Measurements from ENCODE around the gene GPR137B. TPM values are rescaled to one million over a fixed set of nuclear protein-coding genes. Genes with fewer than 3 reads are reported as not detected.

Gene GPR137B
- total and polyA plus RNA-seq, 2 of the 13 experiments (the other 11 are each of a cell fraction or from before 2014, with no cell fraction given): 0.31 to 0.41 TPM

DNA sequence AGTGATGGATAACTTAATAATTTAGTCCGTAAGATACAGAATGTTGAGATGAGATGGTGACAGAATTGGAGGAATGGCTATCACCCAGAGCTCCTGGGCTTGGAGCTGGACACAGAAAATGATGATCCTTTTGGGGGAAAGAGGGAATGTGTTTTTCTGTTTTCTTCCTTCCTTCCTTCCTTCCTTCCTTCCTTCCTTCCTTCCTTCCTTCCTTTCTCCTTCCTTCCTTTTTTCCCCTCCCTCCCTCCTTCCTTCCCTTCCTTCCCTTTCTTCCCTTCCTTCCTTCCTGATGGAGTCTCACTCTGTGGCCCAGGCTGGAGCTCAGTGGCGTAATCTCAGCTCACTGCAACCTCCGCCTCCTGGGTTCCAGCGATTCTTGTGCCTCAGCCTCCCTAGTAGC, 2.8 kb upstream of the GPR137B start (continued):
- no peak for TF ChIP-seq ZMYM3 (CRISPR knock-in tag; IDR thresholded peaks at IDR 0.05)
- no peak for TF ChIP-seq ZNF235 (CRISPR knock-in tag; IDR thresholded peaks at IDR 0.05; ENCODE audit: borderline replicate concordance)
- no peak for TF ChIP-seq RNF2 (conservative IDR thresholded peaks at IDR 0.05; ENCODE audit: low read depth)
- no peak for TF ChIP-seq POLR2A (IDR thresholded peaks at IDR 0.05; ENCODE audit: insufficient read depth in 1 of 2, low read depth in 2 of 2, low read length in 2 of 2)
- TF ChIP-seq, protein P1, sequence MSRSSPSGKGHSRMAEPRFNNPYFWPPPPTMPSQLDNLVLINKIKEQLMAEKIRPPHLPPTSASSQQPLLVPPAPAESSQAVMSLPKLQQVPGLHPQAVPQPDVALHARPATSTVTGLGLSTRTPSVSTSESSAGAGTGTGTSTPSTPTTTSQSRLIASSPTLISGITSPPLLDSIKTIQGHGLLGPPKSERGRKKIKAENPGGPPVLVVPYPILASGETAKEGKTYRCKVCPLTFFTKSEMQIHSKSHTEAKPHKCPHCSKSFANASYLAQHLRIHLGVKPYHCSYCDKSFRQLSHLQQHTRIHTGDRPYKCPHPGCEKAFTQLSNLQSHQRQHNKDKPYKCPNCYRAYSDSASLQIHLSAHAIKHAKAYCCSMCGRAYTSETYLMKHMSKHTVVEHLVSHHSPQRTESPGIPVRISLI (CRISPR knock-in tag; IDR thresholded peaks at IDR 0.05; ENCODE audit: borderline replicate concordance): no peak
- TF ChIP-seq, protein P2, sequence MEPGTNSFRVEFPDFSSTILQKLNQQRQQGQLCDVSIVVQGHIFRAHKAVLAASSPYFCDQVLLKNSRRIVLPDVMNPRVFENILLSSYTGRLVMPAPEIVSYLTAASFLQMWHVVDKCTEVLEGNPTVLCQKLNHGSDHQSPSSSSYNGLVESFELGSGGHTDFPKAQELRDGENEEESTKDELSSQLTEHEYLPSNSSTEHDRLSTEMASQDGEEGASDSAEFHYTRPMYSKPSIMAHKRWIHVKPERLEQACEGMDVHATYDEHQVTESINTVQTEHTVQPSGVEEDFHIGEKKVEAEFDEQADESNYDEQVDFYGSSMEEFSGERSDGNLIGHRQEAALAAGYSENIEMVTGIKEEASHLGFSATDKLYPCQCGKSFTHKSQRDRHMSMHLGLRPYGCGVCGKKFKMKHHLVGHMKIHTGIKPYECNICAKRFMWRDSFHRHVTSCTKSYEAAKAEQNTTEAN (CRISPR knock-in tag; conservative IDR thresholded peaks at IDR 0.05): no peak
- TF ChIP-seq NCOA5 (CRISPR knock-in tag; IDR thresholded peaks at IDR 0.05): no peak
- TF ChIP-seq NFKBIZ (CRISPR knock-in tag; IDR thresholded peaks at IDR 0.05): no peak
- TF ChIP-seq NFIC (IDR thresholded peaks at IDR 0.05; ENCODE audit: low read length): no peak
- TF ChIP-seq ZNF567 (CRISPR knock-in tag; IDR thresholded peaks at IDR 0.05; ENCODE audit: borderline replicate concordance): no peak

DNA sequence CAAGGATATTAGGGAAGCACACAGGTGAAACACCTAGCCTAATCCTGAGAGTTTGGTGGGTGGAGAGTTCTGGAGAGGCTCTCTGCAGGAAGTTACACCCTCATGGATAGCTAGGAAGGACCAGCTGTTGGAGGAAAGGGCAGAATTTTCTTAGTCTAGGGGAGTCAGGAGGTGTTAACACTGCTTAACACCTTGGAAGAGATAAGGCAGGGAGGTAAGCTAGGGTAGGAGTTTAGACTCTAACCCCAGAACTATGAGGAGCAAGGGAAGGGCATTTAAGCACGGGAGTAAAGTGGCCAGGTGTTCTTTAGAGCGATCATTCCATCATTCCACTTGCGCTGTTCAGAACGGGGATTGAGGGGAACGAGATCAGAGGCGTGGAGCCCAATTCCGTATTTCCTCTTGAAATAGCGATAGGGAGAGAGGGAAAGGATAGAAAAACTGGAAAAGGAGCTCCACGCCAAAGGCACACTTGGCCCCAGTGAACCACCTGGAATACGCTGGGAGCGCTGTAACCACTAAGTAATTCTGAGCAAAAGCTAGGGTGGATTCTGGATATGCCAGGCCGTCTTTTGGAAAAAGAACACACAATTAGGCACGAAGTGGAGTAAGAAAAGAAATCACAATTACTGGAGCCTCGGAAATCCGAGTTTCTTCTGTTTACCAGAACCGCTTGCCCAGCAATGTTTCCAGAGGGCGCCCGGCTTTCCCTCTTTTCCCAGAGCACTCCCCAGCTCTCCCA, 1.5 kb upstream of the GPR137B start:
- H3K36me3 ChIP-seq (replicated peaks in 1 of 2; ENCODE audit: control insufficient read depth in 1 of 2, insufficient read depth in 2 of 2, low read length in 2 of 2): no peaks in the 10 kb centered on the region
- H3K27ac ChIP-seq (ENCODE audit: extremely low read length, insufficient read depth, low read length): no peak overlapping the region
- peaks cover 4 to 54% of the 10 kb centered on the region in 2 experiments; a peak in 4 of 5 replicates for H3K27me3 ChIP-seq (ENCODE audit: control insufficient read depth in 1 of 2, insufficient read depth in 2 of 2, low read length in 2 of 2)
- peak; percentile 90; the same call in 1 of the 2 replicates for TF ChIP-seq EZH2 (conservative IDR thresholded peaks at IDR 0.05; ENCODE audit: low read depth, low read length)
- TF ChIP-seq, protein P3, sequence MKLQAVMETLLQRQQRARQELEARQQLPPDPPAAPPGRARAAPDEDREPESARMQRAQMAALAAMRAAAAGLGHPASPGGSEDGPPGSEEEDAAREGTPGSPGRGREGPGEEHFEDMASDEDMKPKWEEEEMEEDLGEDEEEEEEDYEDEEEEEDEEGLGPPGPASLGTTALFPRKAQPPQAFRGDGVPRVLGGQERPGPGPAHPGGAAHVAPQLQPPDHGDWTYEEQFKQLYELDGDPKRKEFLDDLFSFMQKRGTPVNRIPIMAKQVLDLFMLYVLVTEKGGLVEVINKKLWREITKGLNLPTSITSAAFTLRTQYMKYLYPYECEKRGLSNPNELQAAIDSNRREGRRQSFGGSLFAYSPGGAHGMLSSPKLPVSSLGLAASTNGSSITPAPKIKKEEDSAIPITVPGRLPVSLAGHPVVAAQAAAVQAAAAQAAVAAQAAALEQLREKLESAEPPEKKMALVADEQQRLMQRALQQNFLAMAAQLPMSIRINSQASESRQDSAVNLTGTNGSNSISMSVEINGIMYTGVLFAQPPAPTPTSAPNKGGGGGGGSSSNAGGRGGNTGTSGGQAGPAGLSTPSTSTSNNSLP (IDR thresholded peaks at IDR 0.05; ENCODE audit: low read depth, low read length): no peak
- DNase-seq (ENCODE audit: low spot score) (no peak), FAIRE-seq (no peak), ATAC-seq (no peak; the same call in 2 of the 3 replicates)
- H3K79me2 ChIP-seq (ENCODE audit: insufficient read depth, low read length): no peaks in the 10 kb centered on the region
- no peak overlapping the region for H3K9ac ChIP-seq (ENCODE audit: insufficient read depth, low read depth, low read length)
- WGBS (ENCODE audit: low lambda C conversion rate): 14% methylated on average over 18 of the region's 18 CpGs
- H3K4me3 ChIP-seq (replicated peaks in 1 of 3; ENCODE audit: insufficient read depth in 1 of 3, low read depth in 2 of 3, low read length in 3 of 3): peak overlapping the region in 1 of 3 experiments; percentile 40; a peak in 2 of 6 replicates
- H3K4me2 ChIP-seq (ENCODE audit: low read depth, low read length): peak overlapping the region; percentile 55
- H3K9me3 ChIP-seq (ENCODE audit: low read length): no peaks in the 10 kb centered on the region
- H3K4me1 ChIP-seq (ENCODE audit: insufficient read depth, low read length): peaks cover 19% of the 10 kb centered on the region; the same call in 1 of the 2 replicates
- H2AFZ ChIP-seq (ENCODE audit: low read length): no peak overlapping the region
- no peaks in the 10 kb centered on the region for H4K20me1 ChIP-seq (ENCODE audit: insufficient read depth, low read length)
- ChIA-PET POLR2A (no interaction called here), CTCF (ENCODE audit: low intra/inter-chr PET ratio, low total read pairs) (no interaction called here)
- in situ Hi-C loops (cut with HindIII; ENCODE audit: extremely low pct_ligation_motif_present, low pct_unique_long_range_greater_than_20kb) (no loop called here), intact Hi-C loops (cut with micrococcal nuclease; ENCODE audit: unreplicated experiment) (no loop called here)
- no TSS peak for BruUV-seq (replicated peaks)

Data from HepG2 (cell line).